MM.1S (cell line): Measurements from ENCODE around the gene LRP6.
A peak's percentile ranks its signal among the peaks of the same experiment; 100 is the strongest.
"Not testable (repeated sequence)": the region's sequence is repeated elsewhere in the genome, so short reads cannot be mapped to it uniquely, and the experiment has no call there.

Source experiments
- DNase-seq: peaks from one replicate; pipeline ENCODE4 v3.0.0-alpha.2; 2015
- H2AFZ ChIP-seq: fragments of 300-600 bp; sonication (generic); 2 replicates; pipeline ENCODE4 v1.6.0; 2016; ENCODE audit warnings: antibody characterized with exemption, low read length
- H3F3A ChIP-seq: fragments of 300-600 bp; sonication (generic); 2 replicates; pipeline ENCODE4 v1.6.1; 2016; ENCODE audit warnings: mild to moderate bottlenecking, antibody characterized with exemption, low read length, moderate library complexity, mixed read lengths; ENCODE audit not compliant: insufficient read depth
- H3K27ac ChIP-seq: fragments of 300-600 bp; sonication (generic); 2 replicates; pipeline ENCODE4 v1.5.1; 2016; ENCODE audit warnings: mild to moderate bottlenecking, low read length
- H3K27me3 ChIP-seq: fragments of 300-600 bp; sonication (generic); replicated peaks from 2 replicates; pipeline ENCODE4 v1.6.0; 2016; ENCODE audit warnings: low read length; ENCODE audit not compliant: insufficient read depth
- H3K36me3 ChIP-seq: fragments of 300-600 bp; sonication (generic); replicated peaks from 2 replicates; pipeline ENCODE4 v1.6.1; 2016; ENCODE audit warnings: mild to moderate bottlenecking, low read length, mixed read lengths; ENCODE audit not compliant: insufficient read depth
- H3K4me1 ChIP-seq: fragments of 300-600 bp; sonication (generic); 2 replicates; pipeline ENCODE4 v1.6.1; 2016; ENCODE audit warnings: low read length, mixed read lengths
- H3K4me2 ChIP-seq: fragments of 300-600 bp; sonication (generic); 2 replicates; pipeline ENCODE4 v1.6.0; 2016; ENCODE audit warnings: low read depth, low read length
- H3K4me3 ChIP-seq: fragments of 300-600 bp; sonication (generic); 2 replicates; pipeline ENCODE4 v1.5.1; 2016; ENCODE audit warnings: low read length, mixed read lengths
- H3K79me2 ChIP-seq: fragments of 300-600 bp; sonication (generic); 2 replicates; pipeline ENCODE4 v1.6.1; 2016; ENCODE audit warnings: mixed run types, low read length, mixed read lengths
- H3K9ac ChIP-seq: fragments of 300-600 bp; sonication (generic); 2 replicates; pipeline ENCODE4 v1.6.1; 2016; ENCODE audit warnings: low read length, mixed read lengths
- H3K9me2 ChIP-seq: fragments of 300-600 bp; sonication (generic); replicated peaks from 2 replicates; pipeline ENCODE4 v1.6.1; 2016; ENCODE audit warnings: mild to moderate bottlenecking, low read length, mixed read lengths; ENCODE audit not compliant: insufficient read depth
- H3K9me3 ChIP-seq: fragments of 300-600 bp; sonication (generic); replicated peaks from 2 replicates; pipeline ENCODE4 v1.6.1; 2016; ENCODE audit warnings: mild to moderate bottlenecking, low read length, mixed read lengths; ENCODE audit not compliant: insufficient read depth
- H4K20me1 ChIP-seq: fragments of 300-600 bp; sonication (generic); 2 replicates; pipeline ENCODE4 v1.6.1; 2016; ENCODE audit warnings: mild to moderate bottlenecking, low read length, moderate library complexity, mixed read lengths; ENCODE audit not compliant: insufficient read depth
- CTCF ChIP-seq: fragments of 300-600 bp; sonication (generic); IDR thresholded peaks from 2 replicates; pipeline ENCODE4 v1.5.1; 2016; ENCODE audit warnings: antibody characterized with exemption, low read length, mixed read lengths
- EZH2 ChIP-seq: fragments of 300-600 bp; sonication (generic); optimal IDR thresholded peaks from 2 replicates; pipeline ENCODE3; 2017; ENCODE audit warnings: low read depth, mild to moderate bottlenecking, antibody characterized with exemption, low read length, mixed read lengths
- EZH2phosphoT487 ChIP-seq: fragments of 300-600 bp; sonication (generic); IDR thresholded peaks from 2 replicates; pipeline ENCODE4 v1.6.1; 2018; ENCODE audit warnings: antibody characterized with exemption, low read length

The LRP6 gene

GRCh38 chr12:12263909-12264308, 2.9 kb downstream of the LRP6 start:
- Histone ChIP-seq H3K4me3 (no peak overlapping the region), H3K4me1 (no peaks in the 10 kb centered on the region), H2AFZ (no peak overlapping the region), H3K27me3 (no peaks in the 10 kb centered on the region), H3K9me3 (no peaks in the 10 kb centered on the region), H3K4me2 (no peak overlapping the region), H3K9me2 (no peaks in the 10 kb centered on the region), H3K79me2 (peaks cover 30% of the 10 kb centered on the region), H4K20me1 (no peaks in the 10 kb centered on the region), H3K27ac (no peak overlapping the region), H3F3A (no peaks in the 10 kb centered on the region), H3K36me3 (no peaks in the 10 kb centered on the region), H3K9ac (no peak overlapping the region)
- no peak for DNase-seq
- no peak for TF ChIP-seq EZH2phosphoT487
- TF ChIP-seq EZH2: no peak
- no peak for TF ChIP-seq CTCF

GRCh38 chr12:12256291-12256757, 10.5 kb downstream of the LRP6 start:
- H3K9me2 ChIP-seq, H2AFZ ChIP-seq, H3K4me2 ChIP-seq, H4K20me1 ChIP-seq, H3K4me1 ChIP-seq, H3K27me3 ChIP-seq, H3K9me3 ChIP-seq, H3K36me3 ChIP-seq, H3K9ac ChIP-seq, DNase-seq, H3F3A ChIP-seq, H3K27ac ChIP-seq, H3K4me3 ChIP-seq, H3K79me2 ChIP-seq: not testable (repeated sequence)

- DNase-seq: no peak
- Histone ChIP-seq H3K9me3 (no peaks in the 10 kb centered on the region), H3K9ac (no peak overlapping the region), H3K27me3 (no peaks in the 10 kb centered on the region), H2AFZ (no peak overlapping the region), H3K9me2 (no peaks in the 10 kb centered on the region), H3K4me3 (no peak overlapping the region), H3K4me2 (no peak overlapping the region), H3K4me1 (no peaks in the 10 kb centered on the region), H3K79me2 (peaks cover 2% of the 10 kb centered on the region; the same call in 1 of the 2 replicates), H4K20me1 (no peaks in the 10 kb centered on the region), H3K27ac (no peak overlapping the region), H3K36me3 (no peaks in the 10 kb centered on the region), H3F3A (no peaks in the 10 kb centered on the region)
- TF ChIP-seq EZH2phosphoT487: no peak
- no peak for TF ChIP-seq CTCF
- no peak for TF ChIP-seq EZH2
Measured at GRCh38 chr12:12254553-12254952, 12.3 kb downstream of the LRP6 start.

- H3K4me3 ChIP-seq: no peak overlapping the region
- H3K9ac ChIP-seq: no peak overlapping the region
- no peaks in the 10 kb centered on the region for H3K36me3 ChIP-seq
- H3K27me3 ChIP-seq: no peaks in the 10 kb centered on the region
- no peaks in the 10 kb centered on the region for H3K9me2 ChIP-seq
- no peak for TF ChIP-seq CTCF
- TF ChIP-seq EZH2: no peak
- TF ChIP-seq EZH2phosphoT487: no peak
- H3K4me1 ChIP-seq: peaks cover 7% of the 10 kb centered on the region
- H3F3A ChIP-seq: no peaks in the 10 kb centered on the region
- H3K27ac ChIP-seq: no peak overlapping the region
- H3K4me2 ChIP-seq: no peak overlapping the region
- no peak overlapping the region for H2AFZ ChIP-seq
- no peaks in the 10 kb centered on the region for H4K20me1 ChIP-seq
- no peaks in the 10 kb centered on the region for H3K9me3 ChIP-seq
- peak; percentile 13 for DNase-seq
- no peaks in the 10 kb centered on the region; the same call in 1 of the 2 replicates for H3K79me2 ChIP-seq
Measured at GRCh38 chr12:12249216-12250050, 17.4 kb downstream of the LRP6 start.
